Neural crest cell (in vitro differentiated cells): ENCODE results near the gene ZNF652. TPM values are rescaled to one million over a fixed set of nuclear protein-coding genes. Genes with fewer than 3 reads are reported as not detected.

Source experiments
- DNase-seq: peaks from one replicate; pipeline ENCODE4 v3.0.0; 2021; ENCODE audit warnings: low read depth, mixed read lengths, low spot score
- H3K27ac Mint-ChIP-seq: one replicate; pipeline ENCODE4 v1.8.0; 2021; ENCODE audit warnings: mild to moderate bottlenecking, mixed read lengths; ENCODE audit not compliant: unreplicated experiment
- H3K27me3 Mint-ChIP-seq: 2 replicates; pipeline ENCODE4 v1.8.0; 2021; ENCODE audit warnings: low read depth, mild to moderate bottlenecking, mixed read lengths
- H3K36me3 Mint-ChIP-seq: 2 replicates; pipeline ENCODE4 v1.8.0; 2021; ENCODE audit warnings: low read depth, mild to moderate bottlenecking, mixed read lengths
- H3K4me1 Mint-ChIP-seq: 2 replicates; pipeline ENCODE4 v1.8.0; 2021; ENCODE audit warnings: mixed read lengths
- H3K4me3 Mint-ChIP-seq: one replicate; pipeline ENCODE4 v1.8.0; 2021; ENCODE audit warnings: mild to moderate bottlenecking, mixed read lengths
- H3K9me3 Mint-ChIP-seq: 2 replicates; pipeline ENCODE4 v1.8.0; 2021; ENCODE audit warnings: mixed read lengths
- total RNA-seq: library from RNA; stranded (reverse); gene quantifications from 2 replicates; pipeline ENCODE4 v1.2.1, GENCODE V29; 2021
- TF ChIP-seq, protein P1 (sequence below): fragments of 200-600 bp; sonication (generic); conservative IDR thresholded peaks from 2 replicates; pipeline ENCODE4 v1.5.0; 2021; ENCODE audit warnings: antibody characterized with exemption, mild to moderate bottlenecking

ZNF652 gene
- total RNA-seq, 1 donor from 2014 or later = 42.1 TPM

DNA sequence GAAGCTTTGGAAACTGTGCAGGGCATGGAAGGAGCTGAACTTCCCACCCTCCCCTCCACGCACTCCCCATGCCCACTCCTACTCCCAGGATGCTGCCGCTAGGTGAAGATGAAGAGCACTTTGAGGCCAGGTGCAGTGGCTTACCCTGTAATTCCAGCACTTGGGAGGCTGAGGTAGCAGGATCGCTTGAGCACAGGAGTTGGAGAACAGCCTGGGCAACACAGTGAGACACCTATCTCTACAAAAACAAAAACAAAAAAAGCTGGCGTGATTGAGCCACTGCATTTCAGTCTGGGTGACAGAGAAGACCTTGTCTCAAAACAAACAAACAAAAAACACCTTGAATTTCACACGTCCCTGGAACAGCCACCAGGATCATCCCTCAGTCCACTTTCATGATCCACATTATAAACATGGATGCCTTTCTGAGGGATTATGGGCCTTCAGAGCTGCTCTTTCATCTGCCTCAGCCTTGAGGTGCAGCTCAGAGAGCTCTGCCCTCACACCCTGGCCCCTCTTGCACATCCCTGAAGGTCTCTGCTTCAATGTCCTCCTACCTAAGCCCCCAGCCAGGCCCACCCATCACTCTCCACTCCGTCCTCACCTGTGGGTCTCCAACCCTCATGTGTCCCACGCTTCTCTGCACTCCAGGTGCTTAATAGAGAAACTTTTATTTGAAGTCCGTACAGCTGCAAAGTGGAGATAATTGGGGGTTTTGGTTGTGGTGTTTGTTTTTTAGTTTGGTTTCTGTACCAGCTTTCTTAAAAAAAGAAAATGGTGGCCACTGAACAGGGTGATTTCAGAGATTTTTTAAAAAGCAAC is 26.9 kb upstream of the ZNF652 start:
- Mint-ChIP-seq H3K36me3 (no peaks in the 10 kb centered on the region), H3K4me1 (peaks cover 36% of the 10 kb centered on the region), H3K4me3 (no peak overlapping the region), H3K9me3 (peaks cover under 1% of the 10 kb centered on the region), H3K27me3 (no peaks in the 10 kb centered on the region), H3K27ac (no peak overlapping the region)
- TF ChIP-seq, protein P1, sequence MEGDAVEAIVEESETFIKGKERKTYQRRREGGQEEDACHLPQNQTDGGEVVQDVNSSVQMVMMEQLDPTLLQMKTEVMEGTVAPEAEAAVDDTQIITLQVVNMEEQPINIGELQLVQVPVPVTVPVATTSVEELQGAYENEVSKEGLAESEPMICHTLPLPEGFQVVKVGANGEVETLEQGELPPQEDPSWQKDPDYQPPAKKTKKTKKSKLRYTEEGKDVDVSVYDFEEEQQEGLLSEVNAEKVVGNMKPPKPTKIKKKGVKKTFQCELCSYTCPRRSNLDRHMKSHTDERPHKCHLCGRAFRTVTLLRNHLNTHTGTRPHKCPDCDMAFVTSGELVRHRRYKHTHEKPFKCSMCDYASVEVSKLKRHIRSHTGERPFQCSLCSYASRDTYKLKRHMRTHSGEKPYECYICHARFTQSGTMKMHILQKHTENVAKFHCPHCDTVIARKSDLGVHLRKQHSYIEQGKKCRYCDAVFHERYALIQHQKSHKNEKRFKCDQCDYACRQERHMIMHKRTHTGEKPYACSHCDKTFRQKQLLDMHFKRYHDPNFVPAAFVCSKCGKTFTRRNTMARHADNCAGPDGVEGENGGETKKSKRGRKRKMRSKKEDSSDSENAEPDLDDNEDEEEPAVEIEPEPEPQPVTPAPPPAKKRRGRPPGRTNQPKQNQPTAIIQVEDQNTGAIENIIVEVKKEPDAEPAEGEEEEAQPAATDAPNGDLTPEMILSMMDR = no peak
- no peak for DNase-seq

DNA sequence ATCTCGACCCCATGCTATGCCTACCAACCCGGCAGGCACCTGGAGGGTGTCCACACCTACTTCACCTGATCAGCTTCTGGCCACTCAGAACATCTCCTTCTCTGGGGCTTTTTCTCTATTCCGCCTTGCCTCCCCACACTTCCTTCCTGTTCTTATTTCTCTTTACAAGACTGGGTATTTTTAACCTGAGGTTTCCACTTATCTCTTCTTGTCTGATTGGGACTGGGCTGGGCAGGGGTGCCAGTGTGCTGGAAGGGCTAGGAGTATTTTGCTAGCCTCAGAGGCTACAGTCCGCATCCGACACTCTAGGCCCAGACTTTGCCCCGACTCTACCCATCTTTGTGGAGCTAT is 26.2 kb upstream of the ZNF652 start:
- H3K36me3 Mint-ChIP-seq = no peaks in the 10 kb centered on the region
- DNase-seq = no peak
- TF ChIP-seq, protein P1 = no peak
- no peak overlapping the region for H3K4me3 Mint-ChIP-seq
- H3K27me3 Mint-ChIP-seq = no peaks in the 10 kb centered on the region
- peaks cover 36% of the 10 kb centered on the region for H3K4me1 Mint-ChIP-seq
- peaks cover 3% of the 10 kb centered on the region for H3K9me3 Mint-ChIP-seq
- H3K27ac Mint-ChIP-seq = no peak overlapping the region

DNA sequence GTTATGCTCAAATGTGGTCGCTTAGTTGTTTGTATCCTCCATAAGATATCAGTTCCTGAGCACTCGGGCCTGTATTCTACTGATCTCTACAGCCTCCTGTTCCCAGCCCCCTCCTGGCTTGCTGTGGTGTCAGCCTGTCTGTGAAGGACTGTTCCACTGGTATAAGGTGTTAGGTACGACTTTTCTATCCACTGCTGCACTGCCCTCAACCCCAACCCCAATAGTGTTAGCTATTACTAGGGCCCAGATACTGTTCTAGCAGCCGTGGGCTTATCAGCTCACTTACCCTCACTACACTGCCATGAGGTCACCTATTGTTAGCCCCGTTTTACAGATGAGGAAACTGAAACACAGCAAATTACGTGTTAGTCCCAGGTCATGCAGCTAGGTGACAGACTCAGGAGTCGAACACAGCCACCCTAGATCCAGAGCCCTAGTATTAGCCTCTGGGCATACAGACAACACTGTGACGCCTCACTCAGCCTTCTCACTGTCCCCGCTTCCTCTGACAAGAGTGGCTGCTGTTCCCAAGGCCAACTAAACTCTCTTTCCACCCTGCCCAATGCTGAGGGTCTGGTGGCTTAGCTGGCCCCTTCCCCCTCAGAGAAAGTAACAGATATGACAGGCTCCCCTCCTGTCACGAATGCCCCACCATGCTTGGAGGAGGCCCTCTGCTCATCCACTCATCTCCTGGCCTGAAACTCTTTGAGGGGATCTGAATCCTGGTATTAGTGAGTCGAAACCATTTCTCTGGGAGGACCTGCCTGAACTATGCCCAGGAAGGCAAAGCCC is 25.6 kb upstream of the ZNF652 start:
- Mint-ChIP-seq H3K9me3 (peaks cover 3% of the 10 kb centered on the region), H3K4me1 (peaks cover 36% of the 10 kb centered on the region), H3K4me3 (no peak overlapping the region), H3K36me3 (no peaks in the 10 kb centered on the region), H3K27me3 (no peaks in the 10 kb centered on the region), H3K27ac (no peak overlapping the region)
- TF ChIP-seq, protein P1 = no peak
- no peak for DNase-seq

DNA sequence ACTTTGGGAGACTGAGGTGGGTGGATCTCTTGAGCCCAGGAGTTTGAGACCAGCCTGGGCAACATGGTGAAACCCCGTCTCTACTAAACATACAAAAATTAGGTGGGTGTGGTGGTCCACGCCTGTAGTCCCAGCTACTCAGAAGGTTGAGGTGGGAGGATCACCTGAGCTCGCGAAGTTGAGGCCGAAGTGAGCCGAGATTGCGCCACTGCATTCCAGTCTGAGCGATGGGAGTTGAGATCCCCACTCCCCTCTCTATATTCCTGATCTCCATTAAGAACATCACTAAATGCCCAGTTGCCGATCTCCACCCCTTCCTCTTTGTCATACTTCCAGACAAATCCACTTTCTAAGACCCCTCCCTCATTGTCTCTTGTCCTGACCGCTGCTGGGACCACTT is 24.3 kb upstream of the ZNF652 start:
- no peaks in the 10 kb centered on the region for H3K27me3 Mint-ChIP-seq
- H3K4me1 Mint-ChIP-seq = peaks cover 35% of the 10 kb centered on the region
- peak overlapping the region; percentile 50 for H3K27ac Mint-ChIP-seq
- no peak for DNase-seq
- H3K36me3 Mint-ChIP-seq = no peaks in the 10 kb centered on the region
- no peak overlapping the region for H3K4me3 Mint-ChIP-seq
- H3K9me3 Mint-ChIP-seq = peaks cover 3% of the 10 kb centered on the region
- TF ChIP-seq, protein P1 = no peak

DNA sequence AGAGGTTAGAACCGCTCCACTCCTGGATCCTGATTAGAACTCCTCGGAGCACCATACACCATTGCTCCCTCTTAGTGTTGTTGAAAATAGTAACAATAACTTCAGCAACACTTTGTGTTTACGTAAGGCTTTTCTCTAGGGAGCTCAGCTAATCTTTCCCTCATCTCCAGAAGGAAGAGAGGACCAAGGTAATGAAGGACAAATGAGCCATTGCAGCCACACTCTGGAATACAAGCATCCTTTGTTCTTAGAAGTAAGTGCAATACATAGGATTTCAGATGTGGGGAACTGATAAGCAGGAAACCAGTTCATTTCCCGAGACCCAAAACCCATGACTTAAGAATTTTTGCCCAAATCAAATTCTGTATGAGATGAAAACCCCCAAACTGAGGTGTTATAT is 22.9 kb upstream of the ZNF652 start:
- DNase-seq = no peak
- Mint-ChIP-seq H3K36me3 (no peaks in the 10 kb centered on the region), H3K27me3 (no peaks in the 10 kb centered on the region), H3K27ac (no peak overlapping the region), H3K9me3 (peaks cover 3% of the 10 kb centered on the region), H3K4me3 (no peak overlapping the region), H3K4me1 (peaks cover 21% of the 10 kb centered on the region)
- TF ChIP-seq, protein P1 = no peak
